HL-60 (cell line): ENCODE measurements around the gene KIAA0319L.
"Not testable (repeated sequence)": the region's sequence is repeated elsewhere in the genome, so short reads cannot be mapped to it uniquely, and the experiment has no call there.

Experiments used
- DNase-seq, 2 experiments: peaks; one replicate each; pipeline ENCODE4 v3.0.0-alpha.2; 2010 to 2020; ENCODE audit warnings: low read depth in 1 of 2, low spot score in 1 of 2
- H3K27ac ChIP-seq: fragments of 250-450 bp; sonication (Bioruptor Pico); replicated peaks from 2 replicates; pipeline ENCODE4 v1.5.1; 2020; ENCODE audit warnings: mild to moderate bottlenecking, moderate library complexity
- H3K27me3 ChIP-seq: fragments of 250-450 bp; sonication (Bioruptor Pico); 2 replicates; pipeline ENCODE4 v1.5.1; 2021; ENCODE audit warnings: mild to moderate bottlenecking, moderate library complexity; ENCODE audit not compliant: insufficient read depth, poor library complexity, severe bottlenecking
- H3K4me3 ChIP-seq: replicated peaks from 2 replicates; pipeline ENCODE4 v1.5.1; 2011; ENCODE audit warnings: mild to moderate bottlenecking, control low read depth, low read length; ENCODE audit not compliant: insufficient read depth
- CTCF ChIP-seq: IDR thresholded peaks from one replicate; pipeline ENCODE4 v1.5.1; 2011; ENCODE audit warnings: low read length, control low read depth, inconsistent platforms; ENCODE audit not compliant: insufficient read depth
- GABPA ChIP-seq: IDR thresholded peaks from 2 replicates; pipeline ENCODE4 v1.6.1; 2012; ENCODE audit warnings: low read depth
- POLR2AphosphoS5 ChIP-seq: IDR thresholded peaks from 2 replicates; pipeline ENCODE4 v1.6.1; 2012; ENCODE audit warnings: low read depth
- REST ChIP-seq: IDR thresholded peaks from 2 replicates; pipeline ENCODE4 v1.6.1; 2012; ENCODE audit warnings: low read depth; ENCODE audit not compliant: insufficient replicate concordance
- SPI1 ChIP-seq: IDR thresholded peaks from 2 replicates; pipeline ENCODE4 v1.6.1; 2012; ENCODE audit warnings: low read depth, mild to moderate bottlenecking, borderline replicate concordance

Gene KIAA0319L

GRCh38 chr1:35580949-35581388 lies 23.8 kb upstream of the KIAA0319L start:
- TF ChIP-seq REST (no peak), SPI1 (no peak), CTCF (no peak), GABPA (no peak), POLR2AphosphoS5 (no peak)
- H3K4me3 ChIP-seq = no peak overlapping the region
- no peak overlapping the region for H3K27ac ChIP-seq
- H3K27me3 ChIP-seq = no peaks in the 10 kb centered on the region
- no peak for DNase-seq

- Histone ChIP-seq H3K27ac (peak overlapping the region; percentile 66), H3K4me3 (no peak overlapping the region), H3K27me3 (no peaks in the 10 kb centered on the region)
- TF ChIP-seq CTCF = no peak
- TF ChIP-seq REST = peak; percentile 36
- TF ChIP-seq GABPA = no peak
- peak; percentile 88 for TF ChIP-seq POLR2AphosphoS5
- TF ChIP-seq SPI1 = no peak
- DNase-seq = peak in 1 of 2 experiments; percentile 79
Measured at GRCh38 chr1:35577071-35577998, 20.1 kb upstream of the KIAA0319L start.

DNA sequence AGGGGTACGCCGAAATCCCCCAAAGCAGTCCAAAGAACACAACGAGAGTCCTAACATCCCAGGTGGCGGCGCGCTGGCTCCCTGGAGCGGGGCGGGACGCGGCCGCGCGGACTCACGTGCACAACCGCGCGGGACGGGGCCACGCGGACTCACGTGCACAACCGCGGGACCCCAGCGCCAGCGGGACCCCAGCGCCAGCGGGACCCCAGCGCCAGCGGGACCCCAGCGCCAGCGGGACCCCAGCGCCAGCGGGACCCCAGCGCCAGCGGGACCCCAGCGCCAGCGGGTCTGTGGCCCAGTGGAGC lies 19.5 kb upstream of the KIAA0319L start:
- not testable (repeated sequence) for H3K27me3 ChIP-seq, DNase-seq, H3K4me3 ChIP-seq
- peak overlapping the region; percentile 34; the same call in 1 of the 2 replicates for H3K27ac ChIP-seq

GRCh38 chr1:35576061-35576765 lies 19.0 kb upstream of the KIAA0319L start:
- TF ChIP-seq GABPA = no peak
- no peak for TF ChIP-seq SPI1
- no peak for TF ChIP-seq POLR2AphosphoS5
- no peak for TF ChIP-seq REST
- TF ChIP-seq CTCF = no peak
- Histone ChIP-seq H3K4me3 (no peak overlapping the region), H3K27me3 (no peaks in the 10 kb centered on the region), H3K27ac (peak overlapping the region; percentile 34)
- peak in 1 of 2 experiments; percentile 56 for DNase-seq
